ENCODE data around the gene GNA15. TPM values are rescaled to one million over a fixed set of nuclear protein-coding genes. Genes with fewer than 3 reads are reported as not detected.

The GNA15 gene
- total RNA-seq, 1 experiment from 2014 or later = 0.22 TPM

GRCh38 chr19:3204646-3205275 is 68.9 kb downstream of the GNA15 start:
- TF ChIP-seq FOXK1 (CRISPR knock-in tag; IDR thresholded peaks at IDR 0.05) = no peak
- no peak for TF ChIP-seq ATF6 (CRISPR knock-in tag; IDR thresholded peaks at IDR 0.05)
- TF ChIP-seq MYBL2 (CRISPR knock-in tag; IDR thresholded peaks at IDR 0.05) = no peak
- TF ChIP-seq GABPB1 (CRISPR knock-in tag; IDR thresholded peaks at IDR 0.05) = no peak
- no peak for TF ChIP-seq USF1 (CRISPR knock-in tag; IDR thresholded peaks at IDR 0.05)
- TF ChIP-seq AFF4 (CRISPR knock-in tag; IDR thresholded peaks at IDR 0.05; ENCODE audit: borderline replicate concordance) = no peak
- TF ChIP-seq SP1 (CRISPR knock-in tag; conservative IDR thresholded peaks at IDR 0.05) = no peak
- no peak for TF ChIP-seq HMGA2 (CRISPR knock-in tag; IDR thresholded peaks at IDR 0.05)
- Mint-ChIP-seq H3K27me3 (ENCODE audit: low read depth) (no peaks in the 10 kb centered on the region), H3K9me3 (no peaks in the 10 kb centered on the region), H3K27ac (no peak overlapping the region), H3K36me3 (peaks cover 5% of the 10 kb centered on the region), H3K4me1 (no peaks in the 10 kb centered on the region), H3K4me3 (no peak overlapping the region)
- ATAC-seq = no peak
- DNase-seq (ENCODE audit: low spot score) = no peak
- ChIA-PET CTCF (interaction anchor here (0.8 to 1.4 kb wide), 3 partner anchors 16 to 254 kb away, joined by 3 read pairs; no protein-coding TSS in a partner anchor), POLR2A (no interaction called here)

- CTCF ChIA-PET = interaction anchor here (1.4 kb wide), 1 partner anchor 99 kb away, joined by 3 read pairs; no protein-coding TSS in a partner anchor
- no peak for ATAC-seq
- no peak overlapping the region for H3K27ac Mint-ChIP-seq
These were observed 70.6 kb downstream of the GNA15 start for GRCh38 chr19:3206216-3206953.

More at GRCh38 chr19:3206216-3206953, 70.6 kb downstream of the GNA15 start:
- Mint-ChIP-seq H3K27me3 (ENCODE audit: low read depth) (no peaks in the 10 kb centered on the region), H3K4me3 (no peak overlapping the region), H3K4me1 (peaks cover 3% of the 10 kb centered on the region; the same call in 1 of the 2 replicates), H3K36me3 (peaks cover 5% of the 10 kb centered on the region), H3K9me3 (no peaks in the 10 kb centered on the region)
- POLR2A ChIA-PET = no interaction called here
- no peak for TF ChIP-seq ARID4B (CRISPR knock-in tag; IDR thresholded peaks at IDR 0.05; ENCODE audit: borderline replicate concordance)
- no peak for TF ChIP-seq TEAD1 (CRISPR knock-in tag; IDR thresholded peaks at IDR 0.05)
- TF ChIP-seq EMX1 (CRISPR knock-in tag; IDR thresholded peaks at IDR 0.05) = no peak
- TF ChIP-seq ZSCAN18 (CRISPR knock-in tag; IDR thresholded peaks at IDR 0.05) = no peak
- TF ChIP-seq HMGXB4 (CRISPR knock-in tag; IDR thresholded peaks at IDR 0.05) = no peak
- no peak for TF ChIP-seq ATF6 (CRISPR knock-in tag; IDR thresholded peaks at IDR 0.05)
- TF ChIP-seq IRF2 (CRISPR knock-in tag; IDR thresholded peaks at IDR 0.05; ENCODE audit: borderline replicate concordance, low read depth) = no peak
- TF ChIP-seq MLX (CRISPR knock-in tag; IDR thresholded peaks at IDR 0.05) = no peak
- DNase-seq (ENCODE audit: low spot score) = no peak

Measured in WTC11 (cell line).